Forelimb muscle (tissue), 1 donor: ENCODE results near the gene SPATA45. TPM values are rescaled to one million over a fixed set of nuclear protein-coding genes. Genes with fewer than 3 reads are reported as not detected.
A peak's percentile ranks its signal among the peaks of the same experiment; 100 is the strongest.
"Not testable (repeated sequence)": the region's sequence is repeated elsewhere in the genome, so short reads cannot be mapped to it uniquely, and the experiment has no call there.

Experiments
- DNase-seq: peaks from one replicate; pipeline ENCODE4 v3.0.0-alpha.2; 2013; ENCODE audit warnings: low read depth
- polyA plus RNA-seq: library from polyadenylated mRNA; unstranded; fragments of 120-200 nt; gene quantifications from one replicate; pipeline ENCODE4 v1.2.1, GENCODE V29; 2013; ENCODE audit not compliant: insufficient read length

The SPATA45 gene
- polyA plus RNA-seq, 1 donor, result not detected

DNA sequence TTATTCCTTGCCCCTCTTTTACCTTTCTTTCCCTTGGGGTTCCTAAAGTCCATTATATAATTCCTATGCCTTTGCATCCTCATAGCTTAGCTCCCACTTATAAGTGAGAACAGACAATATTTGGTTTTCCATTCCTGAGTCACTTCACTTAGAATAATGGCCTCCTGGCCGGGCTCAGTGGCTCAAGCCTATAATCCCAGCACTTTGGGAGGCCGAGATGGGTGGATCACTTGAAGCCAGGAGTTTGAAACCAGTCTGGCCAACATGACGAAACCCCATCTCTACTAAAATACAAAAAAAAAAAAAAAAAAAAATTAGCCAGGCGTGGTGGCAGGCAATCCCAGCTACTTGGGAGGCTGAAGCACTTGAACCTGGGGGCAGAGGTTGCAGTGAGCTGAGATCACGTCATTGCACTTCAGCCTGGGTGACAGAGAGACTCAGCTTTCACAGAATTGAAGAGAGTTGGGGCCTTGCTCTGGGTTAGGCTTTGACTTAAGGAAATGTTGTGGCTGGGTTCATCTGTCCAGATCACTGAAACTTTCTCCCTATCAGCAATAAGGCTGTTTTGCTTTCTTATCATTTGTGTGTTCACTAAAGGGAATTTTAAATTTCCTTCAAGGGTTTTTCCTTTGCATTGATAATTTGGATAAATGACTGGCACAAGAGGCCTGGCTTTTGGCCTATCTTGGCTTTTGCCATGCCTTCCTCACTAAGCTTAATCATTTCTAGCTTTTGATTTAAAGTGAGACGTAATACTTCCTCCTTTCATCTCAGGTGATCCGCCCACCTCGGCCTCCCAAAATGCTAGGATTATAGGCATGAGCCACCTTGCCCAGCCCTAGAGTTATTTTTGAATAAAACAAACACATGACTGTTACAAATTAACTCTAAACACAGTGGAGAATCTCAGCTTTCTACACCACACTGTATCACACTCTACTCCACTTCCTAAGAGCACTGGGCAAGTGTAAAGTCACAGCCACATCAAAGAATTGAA, 13.9 kb downstream of the SPATA45 start:
- not testable (repeated sequence) for DNase-seq

DNA sequence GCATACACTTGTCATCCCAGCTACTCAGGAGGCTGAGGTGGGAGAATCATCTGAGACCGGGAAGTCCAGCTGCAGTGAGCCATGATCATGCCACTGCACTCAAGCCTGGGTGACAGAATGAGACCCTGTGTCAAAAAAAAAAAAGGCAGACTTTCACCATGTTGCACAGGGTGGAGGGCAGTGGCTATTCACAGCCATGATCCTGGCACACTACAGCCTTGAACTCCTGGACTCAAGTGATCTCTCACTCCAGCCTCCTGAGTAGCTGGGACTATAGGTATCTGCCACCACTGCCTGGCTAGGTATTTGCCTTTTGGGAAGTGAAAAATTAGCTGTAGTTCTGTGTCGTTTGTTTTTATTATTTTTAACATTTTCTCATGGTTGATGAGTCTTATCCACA, 19.1 kb downstream of the SPATA45 start:
- no peak for DNase-seq

DNA sequence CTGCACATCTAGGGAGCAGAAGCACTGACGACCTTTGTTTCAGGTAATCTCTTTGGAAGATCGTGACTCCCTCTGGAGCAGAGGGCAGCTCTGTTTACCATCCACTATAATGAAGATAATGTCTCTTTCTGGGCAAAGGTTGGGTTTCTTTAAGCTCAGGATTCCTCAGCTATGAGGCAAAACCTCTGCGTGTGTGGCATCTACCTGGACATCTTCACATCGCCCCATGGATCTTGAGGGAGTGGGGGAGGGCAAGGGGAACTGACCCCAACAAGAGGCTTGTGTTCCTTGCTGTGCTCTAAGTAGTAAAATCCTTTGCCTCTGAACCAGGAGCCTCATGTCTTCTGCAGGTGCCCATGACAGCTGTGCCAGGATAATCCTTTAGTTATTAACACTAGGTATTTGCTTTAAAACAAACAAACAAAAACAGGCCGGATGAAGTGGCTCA, 19.6 kb downstream of the SPATA45 start:
- no peak for DNase-seq

DNA sequence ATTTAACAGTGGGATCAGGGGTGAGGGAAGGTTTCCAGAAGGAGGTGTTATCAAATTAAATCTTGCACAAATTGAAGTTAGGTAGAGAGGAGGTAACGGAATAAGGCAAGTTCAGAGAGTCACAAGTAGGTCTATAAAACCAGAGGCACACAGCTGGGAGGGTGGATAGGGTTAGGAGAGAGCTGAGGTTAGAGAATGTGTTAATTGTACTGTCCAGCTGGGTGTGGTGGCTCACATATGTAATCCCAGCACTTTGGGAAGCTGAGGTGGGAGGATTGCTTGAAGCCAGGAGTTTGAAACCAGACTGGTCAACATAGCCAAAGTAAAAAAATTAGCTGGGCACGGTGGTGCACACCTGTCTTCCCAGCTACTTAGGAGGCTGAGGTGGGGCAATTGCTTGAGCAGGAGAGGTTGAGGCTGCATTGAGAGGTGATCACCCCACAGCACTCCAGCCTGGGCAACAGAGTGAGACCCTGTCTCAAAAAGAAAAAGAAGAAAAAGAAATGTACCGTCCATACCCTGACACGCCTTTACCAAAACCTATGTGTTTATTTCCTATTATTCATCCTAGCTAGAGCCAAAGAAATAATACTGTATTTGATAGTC, 20.2 kb downstream of the SPATA45 start:
- no peak for DNase-seq

DNA sequence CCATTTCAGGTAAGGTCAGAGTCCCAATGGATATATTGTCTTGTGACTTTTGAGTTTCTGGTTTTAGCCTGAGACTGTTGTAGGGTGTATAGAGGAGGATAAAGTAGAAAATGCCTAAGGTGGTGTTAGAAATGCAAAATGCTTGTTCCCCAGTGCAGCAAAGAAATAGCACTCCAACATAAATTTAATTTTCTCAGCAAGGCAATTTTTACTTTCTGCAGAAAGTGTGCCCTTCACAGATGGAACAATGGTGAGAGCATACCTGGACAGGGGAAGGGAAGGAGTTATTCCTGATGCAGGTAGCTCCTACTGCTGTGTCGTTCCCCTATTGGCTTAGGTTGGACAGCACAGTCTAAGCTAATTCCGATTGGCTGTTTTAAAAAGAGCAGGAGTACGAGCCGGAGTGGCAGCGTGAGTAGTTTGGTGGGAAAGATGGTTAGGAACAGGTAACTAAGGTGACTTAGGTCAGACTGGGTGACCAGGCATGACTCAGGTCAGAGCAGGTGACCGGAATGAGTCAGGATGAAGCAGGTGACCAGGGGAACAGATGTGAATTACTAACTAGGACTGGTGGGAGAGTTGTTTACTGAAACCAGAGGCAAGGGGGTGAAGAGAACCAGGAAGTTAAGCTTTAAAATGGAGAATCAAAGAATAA, 21.5 kb downstream of the SPATA45 start:
- no peak for DNase-seq

DNA sequence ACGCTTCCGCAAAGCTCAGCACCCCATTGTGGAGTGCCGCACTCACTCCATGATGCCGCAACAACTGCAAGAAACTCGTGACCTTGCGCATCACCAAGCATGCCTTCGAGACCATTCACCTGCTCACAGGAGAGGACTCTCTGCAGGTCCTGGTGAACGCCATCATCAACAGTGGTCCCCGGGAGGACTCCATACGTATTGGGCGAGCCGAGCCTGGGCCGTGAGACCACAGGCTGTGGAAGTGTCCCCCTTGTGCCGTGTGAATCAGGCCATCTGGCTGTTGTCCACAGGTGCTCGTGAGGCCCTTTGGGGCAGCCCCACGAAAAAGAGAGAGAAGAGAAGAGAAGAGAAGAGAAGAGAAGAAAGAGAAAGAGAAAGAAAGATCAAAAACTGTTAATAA, 23.2 kb downstream of the SPATA45 start:
- DNase-seq, result no peak

DNA sequence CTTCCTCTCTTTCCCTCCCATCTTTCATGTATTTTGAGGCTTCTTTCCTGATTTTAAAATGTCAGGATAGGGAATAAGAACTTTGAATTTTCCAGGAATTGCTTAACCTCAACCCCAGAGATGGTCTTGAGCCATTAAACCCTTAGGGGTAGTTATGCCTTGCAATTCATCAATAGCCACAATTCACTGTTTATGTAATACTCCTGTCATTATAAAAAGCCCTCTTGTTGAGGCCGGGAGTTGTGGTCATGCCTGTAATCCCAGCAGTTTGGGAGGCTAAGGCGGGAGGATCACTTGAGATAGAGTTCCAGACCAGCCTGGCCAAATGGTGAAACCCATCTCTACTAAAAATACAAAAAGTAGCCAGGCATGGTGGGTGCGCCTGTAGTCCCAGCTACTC, 24.5 kb downstream of the SPATA45 start:
- DNase-seq, result no peak

DNA sequence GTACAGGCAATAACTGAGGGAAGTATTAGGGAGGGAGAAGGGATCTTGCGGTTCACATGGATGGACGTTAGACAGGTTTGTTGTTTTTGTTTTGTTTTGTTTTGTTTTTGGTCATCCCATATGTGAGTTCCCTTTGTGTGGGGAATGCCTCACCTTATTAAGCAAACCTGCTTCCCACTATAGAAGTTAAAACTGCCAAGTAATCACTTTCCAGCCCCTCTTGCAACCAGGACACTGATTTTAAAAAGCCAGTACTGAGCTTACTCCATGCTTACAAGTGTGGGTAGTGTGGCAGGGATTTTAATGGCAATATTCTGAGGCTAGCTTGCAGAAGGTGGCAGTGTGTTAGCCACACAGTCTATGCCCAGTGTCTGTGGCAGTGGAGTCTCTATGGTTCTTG, 26.5 kb downstream of the SPATA45 start:
- DNase-seq, result no peak

DNA sequence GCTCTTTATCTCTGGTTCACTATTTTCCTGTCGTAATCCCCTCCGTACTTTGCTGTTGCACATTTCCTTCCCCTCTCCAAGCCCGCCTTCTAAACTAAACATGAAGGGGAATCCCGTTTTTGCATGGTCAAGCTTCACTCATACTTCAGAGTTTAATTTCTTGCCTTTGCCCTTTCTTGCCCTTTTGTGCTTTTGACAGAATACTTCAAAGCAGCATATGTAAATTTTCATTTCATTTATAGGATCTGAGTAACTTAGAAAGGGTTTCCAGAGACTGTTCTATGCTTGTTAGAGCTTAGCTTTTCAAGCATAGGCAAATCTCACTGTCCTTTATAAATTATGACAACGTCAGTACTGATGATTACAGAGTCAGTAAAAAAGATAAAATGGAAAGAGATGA, 27.7 kb downstream of the SPATA45 start:
- no peak for DNase-seq

DNA sequence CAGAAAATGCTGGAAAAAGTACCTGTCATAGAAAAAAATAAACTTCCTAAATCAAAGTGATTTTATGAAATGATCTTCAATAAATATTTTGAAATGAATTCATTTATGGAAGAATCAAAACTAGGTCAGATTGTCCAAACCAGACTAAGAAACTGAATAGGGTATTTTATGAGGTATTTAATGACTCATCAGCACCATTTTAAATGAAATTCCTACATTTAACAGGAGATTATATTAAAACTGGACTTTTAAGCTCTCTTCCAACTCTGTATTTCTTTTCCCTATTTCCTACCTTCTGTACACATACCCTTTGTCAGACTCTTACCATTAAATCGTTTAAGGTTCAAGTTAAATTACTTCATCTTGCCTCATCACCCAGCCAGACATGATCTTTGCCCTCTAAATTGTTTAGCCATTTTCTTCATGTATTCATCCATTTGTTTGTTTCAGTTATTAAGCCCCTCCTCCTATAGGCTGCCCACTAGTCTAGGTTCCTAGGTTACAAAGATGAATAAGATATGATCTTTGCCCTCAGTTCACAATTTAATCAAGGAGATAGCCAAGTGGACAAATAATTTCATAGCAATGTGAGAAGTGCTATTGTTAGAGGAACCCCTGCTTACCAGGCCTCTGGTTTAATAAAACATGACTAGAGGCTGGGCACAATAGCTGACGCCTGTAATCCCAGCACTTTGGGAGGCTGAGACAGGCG, 30.7 kb downstream of the SPATA45 start:
- DNase-seq, result no peak

DNA sequence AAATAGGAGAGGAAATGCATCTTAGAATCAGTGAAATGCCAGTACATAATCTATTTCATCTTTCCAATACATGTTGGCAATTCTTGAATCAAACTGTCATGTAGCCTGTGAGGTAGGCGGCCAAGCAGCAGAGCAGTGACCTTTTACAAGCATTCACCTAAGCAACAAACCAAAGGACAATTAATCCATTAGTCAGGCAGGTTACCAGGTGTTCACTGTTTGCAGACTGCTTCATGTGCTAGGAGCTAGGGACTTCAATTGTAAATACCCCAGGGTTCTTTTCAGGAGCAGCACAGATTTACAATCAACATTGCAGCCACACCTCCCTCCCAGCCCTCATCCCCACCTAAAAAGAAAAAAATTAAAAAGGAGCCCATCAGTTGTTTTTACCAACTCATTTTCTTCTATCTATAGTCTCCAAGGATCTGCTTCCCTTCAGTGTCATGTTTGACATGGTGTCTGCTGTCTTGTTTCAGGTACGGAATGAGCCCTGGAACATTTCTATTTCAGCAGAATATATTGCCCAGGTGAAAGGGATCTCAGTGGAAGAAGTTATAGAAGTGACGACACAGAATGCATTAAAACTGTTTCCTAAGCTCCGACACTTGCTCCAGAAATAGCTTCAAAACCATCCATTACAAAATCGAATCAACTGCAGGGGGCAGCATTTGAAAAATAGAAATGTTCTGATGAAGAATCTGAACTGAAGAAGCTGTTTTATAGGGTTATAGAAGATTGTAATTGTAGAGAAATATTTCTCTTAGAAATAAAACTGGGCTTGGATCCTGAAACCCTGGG, 32.7 kb downstream of the SPATA45 start:
- no peak for DNase-seq

DNA sequence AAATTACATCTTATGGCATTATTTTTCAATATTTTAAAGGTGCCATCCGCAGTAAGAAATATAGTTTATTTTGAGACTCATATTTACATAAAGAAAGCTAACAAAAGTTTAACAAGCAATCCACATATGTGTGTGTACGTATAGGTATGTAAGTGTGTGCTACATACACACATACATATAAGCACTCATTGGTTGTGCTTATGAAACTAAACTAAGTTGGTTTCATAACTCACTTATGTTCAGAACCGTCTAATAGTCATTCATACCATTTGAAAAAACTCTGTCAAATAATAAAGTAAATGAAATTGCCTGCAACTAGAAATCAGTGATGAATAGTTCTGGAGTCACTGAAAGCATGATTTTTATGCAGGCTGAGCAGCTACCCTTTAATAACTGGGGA, 41.7 kb downstream of the SPATA45 start:
- no peak for DNase-seq

DNA sequence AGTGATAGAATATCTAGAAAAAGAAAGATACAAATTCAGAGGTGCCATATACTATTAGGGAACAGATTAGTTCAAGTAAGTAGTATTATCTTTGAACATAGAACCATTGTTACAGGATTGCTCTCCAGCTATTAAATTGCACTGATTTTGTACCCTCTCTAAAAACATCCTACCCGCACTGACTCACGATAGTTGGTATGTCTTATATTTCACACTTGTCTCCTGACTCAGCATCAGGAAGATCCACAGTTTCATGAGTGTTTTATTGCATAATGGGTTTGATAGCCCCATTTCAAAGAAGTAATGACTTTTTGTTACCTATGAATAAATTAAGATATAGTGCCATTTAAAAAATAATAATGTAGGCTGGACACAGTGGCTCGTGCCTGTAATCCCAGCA, 49.8 kb downstream of the SPATA45 start:
- no peak for DNase-seq

DNA sequence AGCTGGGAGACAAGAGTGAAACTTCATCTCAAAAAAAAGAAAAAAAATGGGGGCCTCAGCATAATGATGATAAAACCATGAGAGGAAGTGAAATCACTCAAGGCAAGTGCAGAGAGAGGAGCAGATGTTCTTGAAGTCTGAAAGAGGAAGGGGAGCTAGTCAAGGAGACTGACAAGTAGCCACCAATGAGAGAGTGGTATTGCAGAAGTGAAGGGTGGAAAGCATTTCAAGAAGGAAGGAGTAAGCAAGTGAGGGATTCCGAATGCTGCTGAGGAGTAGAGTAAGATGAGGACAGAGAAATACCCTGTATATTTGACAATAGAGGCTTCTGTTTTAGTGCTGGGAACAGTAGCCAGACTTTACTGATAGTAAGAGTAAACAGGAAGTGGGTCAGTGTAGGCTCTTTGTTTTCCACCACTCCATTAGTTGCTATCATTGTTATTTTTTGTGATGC, 52.9 kb downstream of the SPATA45 start:
- DNase-seq, result no peak

DNA sequence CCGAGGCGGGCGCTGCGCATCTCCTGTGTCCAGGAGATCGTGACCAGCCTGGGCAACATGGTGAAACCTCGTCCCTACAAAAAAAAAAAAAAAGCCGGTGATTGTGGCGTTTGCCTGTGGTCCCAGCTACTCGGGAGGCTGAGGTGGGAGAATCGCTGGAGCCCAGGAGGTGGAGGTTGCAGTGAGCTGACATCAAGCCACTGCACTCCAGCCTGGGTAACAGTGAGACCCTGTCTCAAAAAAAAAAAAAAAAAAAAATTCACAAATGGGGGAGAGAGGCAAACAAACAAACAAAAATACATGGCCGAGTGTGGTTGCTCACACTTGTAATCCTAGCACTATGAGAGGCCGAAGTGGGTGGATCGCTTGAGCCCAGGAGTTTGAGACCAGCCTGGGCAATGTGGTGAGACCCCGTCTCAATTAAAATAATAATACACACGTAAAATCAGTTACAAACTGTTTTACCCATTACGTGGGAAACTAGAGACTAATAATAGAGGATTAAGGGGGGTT, 55.0 kb downstream of the SPATA45 start:
- no peak for DNase-seq

DNA sequence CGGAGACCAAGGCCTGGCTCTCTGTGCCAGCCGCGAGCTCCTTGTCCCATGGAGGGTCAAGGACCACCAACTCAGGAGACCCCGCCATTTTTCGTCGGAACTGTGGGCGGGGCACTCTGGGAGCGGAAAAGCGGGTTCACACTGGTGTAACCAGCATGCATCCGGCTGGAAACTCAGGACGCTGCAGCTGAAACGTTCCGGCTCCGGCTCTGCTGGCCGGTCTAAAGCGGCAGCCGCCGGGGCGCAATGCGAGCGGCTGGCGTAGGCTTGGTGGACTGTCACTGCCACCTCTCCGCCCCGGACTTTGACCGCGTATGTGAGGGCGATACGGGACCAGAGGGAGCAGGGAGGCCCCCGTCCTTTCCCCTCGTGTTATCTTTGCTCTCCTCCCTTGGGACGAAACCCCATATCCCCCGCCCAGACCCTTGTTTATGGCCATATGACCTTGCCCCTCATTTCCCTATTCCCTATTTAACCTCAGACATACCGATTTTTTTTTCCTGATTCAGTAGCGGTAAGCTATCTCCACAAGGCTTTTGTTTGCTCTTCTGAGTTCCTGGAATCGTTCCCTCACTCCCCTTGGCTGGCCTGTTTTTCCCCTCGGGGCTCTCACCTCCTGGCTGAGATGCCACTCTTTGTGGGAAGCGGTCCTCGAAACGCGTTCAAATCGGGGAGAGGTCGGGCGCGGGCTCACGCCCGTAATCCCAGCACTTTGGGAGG, 55.6 kb downstream of the SPATA45 start, which contains the start of the genes NSL1 and TATDN3:
TSS of gene NSL1 (minus strand) at position 102 of the 720 bp plus-strand sequence. CDS start at position 88, 14 bp downstream.
TSS of gene TATDN3 (plus strand) at position 219 of the 720 bp plus-strand sequence. CDS start at position 247, 28 bp downstream.
- peak; percentile 91 for DNase-seq

DNA sequence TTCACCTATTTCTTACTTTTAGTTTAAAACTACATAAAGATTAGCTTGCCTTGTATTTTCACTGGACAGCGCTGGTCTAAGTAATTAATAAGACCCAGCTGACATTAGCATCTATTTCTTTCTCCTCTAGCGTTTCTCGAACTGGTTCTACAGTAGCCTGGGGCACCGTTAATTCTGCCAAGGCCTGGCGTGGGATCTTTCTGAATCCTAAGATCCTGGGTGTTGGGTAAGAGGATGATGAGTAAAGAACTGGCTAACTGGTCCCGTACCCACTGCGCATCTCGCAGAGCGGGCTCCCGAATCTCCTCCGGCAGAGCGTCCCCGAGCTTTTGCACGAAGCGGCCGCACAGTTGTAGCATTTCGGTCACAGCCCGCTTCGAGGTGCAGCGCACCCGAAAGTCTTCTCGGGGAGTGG, 56.2 kb downstream of the SPATA45 start:
- no peak for DNase-seq

DNA sequence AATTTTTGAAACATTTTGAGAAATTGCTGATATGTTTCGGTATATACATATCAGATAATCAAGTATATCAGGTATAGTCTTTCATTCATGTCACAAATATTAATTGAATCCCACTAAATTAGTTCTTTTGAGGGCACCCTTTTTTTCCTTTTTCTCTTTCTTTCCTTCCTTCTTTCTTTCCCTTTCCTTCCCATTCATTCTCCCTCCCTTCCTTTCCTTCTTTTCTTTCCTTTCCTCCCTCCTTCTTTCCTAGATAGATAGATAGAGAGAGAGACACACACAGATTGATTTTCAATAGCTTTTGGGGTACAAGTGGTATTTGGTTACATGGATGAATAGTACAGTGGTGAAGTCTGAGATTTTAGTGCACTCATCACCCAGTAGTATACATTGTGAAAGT, 61.6 kb downstream of the SPATA45 start:
- DNase-seq, result no peak

DNA sequence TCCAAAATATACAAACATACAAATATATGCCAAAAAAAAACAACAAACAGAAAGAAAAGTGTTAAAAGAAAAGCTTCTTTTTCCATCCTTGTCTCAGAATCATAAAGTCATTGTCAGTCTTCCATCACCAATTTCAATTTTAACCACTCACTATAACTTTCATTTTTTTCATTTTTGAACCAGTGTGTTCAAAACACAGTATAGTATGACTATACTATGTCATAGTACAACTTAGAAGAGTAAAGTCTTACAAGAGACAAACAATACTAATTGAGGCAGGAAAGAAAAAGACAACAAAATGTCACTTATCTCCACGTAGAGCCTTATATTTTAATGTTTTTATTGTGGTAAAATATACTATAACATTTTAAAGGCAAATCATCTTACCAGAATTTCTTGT, 63.5 kb downstream of the SPATA45 start:
- no peak for DNase-seq
